ENCODE measurements around the gene PSMD5. TPM values are rescaled to one million over a fixed set of nuclear protein-coding genes. Genes with fewer than 3 reads are reported as not detected.

The PSMD5 gene
- total and polyA plus RNA-seq, 10 of the 15 experiments (the other 5 are each of a cell fraction or from before 2014, with no cell fraction given) = 8.8 to 47.7 (median 25.1) TPM

DNA sequence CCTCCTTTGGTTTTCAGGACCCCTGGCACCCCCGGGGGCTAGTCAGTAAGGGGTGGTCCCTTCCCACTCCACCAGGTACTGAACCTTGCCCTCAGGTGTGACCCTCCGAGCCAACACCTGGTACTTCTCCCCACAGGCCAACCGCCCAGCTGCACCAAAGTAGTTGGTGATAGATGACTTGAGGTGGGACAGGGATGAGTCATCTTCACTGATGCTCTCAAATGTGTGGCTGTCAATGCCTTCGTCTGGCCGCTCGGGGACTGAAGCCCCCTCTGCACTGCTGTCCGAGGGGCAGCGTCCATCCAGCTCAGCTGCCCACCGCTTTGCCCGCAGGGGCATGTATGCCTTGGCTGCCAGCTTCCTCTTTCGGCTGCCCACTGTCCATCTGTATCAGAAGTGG lies 15.2 kb upstream of the PSMD5 start (continued):
- TF ChIP-seq REST (IDR thresholded peaks at IDR 0.05; ENCODE audit: low read depth, low read length) = no peak

DNA sequence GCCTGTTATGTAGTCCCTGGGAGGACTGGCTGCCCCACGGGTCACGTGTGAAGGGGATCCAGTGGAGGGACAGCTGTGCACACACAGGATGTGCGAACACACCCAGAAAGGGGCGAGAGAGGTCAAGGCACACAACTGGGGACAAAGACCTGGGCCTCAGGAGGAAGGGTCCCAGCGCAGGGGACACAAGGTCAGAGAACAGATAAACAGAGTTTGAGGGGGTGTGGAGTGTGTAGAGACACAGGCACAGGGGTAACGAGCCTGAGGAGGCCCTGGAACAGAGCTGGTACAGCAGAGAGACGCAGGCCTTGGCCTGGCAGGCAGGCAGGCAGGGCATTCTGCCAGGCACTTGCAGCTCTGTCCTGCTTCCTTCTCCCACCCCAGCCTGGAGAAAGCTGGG lies 14.8 kb upstream of the PSMD5 start:
- Histone ChIP-seq H3K4me2 (ENCODE audit: control insufficient read depth, insufficient read depth) (no peak overlapping the region), H4K20me1 (ENCODE audit: control insufficient read depth, insufficient read depth) (no peaks in the 10 kb centered on the region), H2AFZ (ENCODE audit: control insufficient read depth, low read depth, low read length) (no peak overlapping the region), H3K79me2 (ENCODE audit: control insufficient read depth, insufficient read depth, low read length) (no peaks in the 10 kb centered on the region), H3K4me1 (ENCODE audit: control insufficient read depth, insufficient read depth, low read length) (no peaks in the 10 kb centered on the region), H3K9ac (ENCODE audit: control insufficient read depth, insufficient read depth, low read length) (no peak overlapping the region), H3K9me3 (replicated peaks; ENCODE audit: control insufficient read depth, insufficient read depth, low read length) (no peaks in the 10 kb centered on the region), H3K27ac (ENCODE audit: control insufficient read depth, insufficient read depth) (no peak overlapping the region), H3K27me3 (replicated peaks in 1 of 2; ENCODE audit: control insufficient read depth in 2 of 2, insufficient read depth in 2 of 2, low read length in 1 of 2) (no peaks in the 10 kb centered on the region), H3K36me3 (ENCODE audit: control insufficient read depth in 2 of 2, insufficient read depth in 2 of 2, low read length in 1 of 2) (peaks cover 38 to 39% of the 10 kb centered on the region in 2 experiments), H3K4me3 (no peak overlapping the region)
- SMC1A ChIA-PET (ENCODE audit: uncharacterized antibody, unreplicated experiment) = interaction anchor here (1.6 kb wide), 1 partner anchor 10 kb away, joined by 3 read pairs; no protein-coding TSS in a partner anchor
- in situ Hi-C loops (cut with MboI) = no loop called here
- BruUV-seq (replicated peaks) = no TSS peak
- TF ChIP-seq RELA (IDR thresholded peaks at IDR 0.05; ENCODE audit: borderline replicate concordance, partially characterized antibody) (no peak), MTA2 (IDR thresholded peaks at IDR 0.05; ENCODE audit: low read depth) (no peak), IRF3 (IDR thresholded peaks at IDR 0.05) (no peak), BMI1 (IDR thresholded peaks at IDR 0.05; ENCODE audit: borderline replicate concordance) (no peak), JUNB (IDR thresholded peaks at IDR 0.05) (no peak), FOXM1 (IDR thresholded peaks at IDR 0.05; ENCODE audit: low read depth, low read length) (no peak), RBBP5 (conservative IDR thresholded peaks at IDR 0.05) (no peak)
- TF ChIP-seq, protein P1, sequence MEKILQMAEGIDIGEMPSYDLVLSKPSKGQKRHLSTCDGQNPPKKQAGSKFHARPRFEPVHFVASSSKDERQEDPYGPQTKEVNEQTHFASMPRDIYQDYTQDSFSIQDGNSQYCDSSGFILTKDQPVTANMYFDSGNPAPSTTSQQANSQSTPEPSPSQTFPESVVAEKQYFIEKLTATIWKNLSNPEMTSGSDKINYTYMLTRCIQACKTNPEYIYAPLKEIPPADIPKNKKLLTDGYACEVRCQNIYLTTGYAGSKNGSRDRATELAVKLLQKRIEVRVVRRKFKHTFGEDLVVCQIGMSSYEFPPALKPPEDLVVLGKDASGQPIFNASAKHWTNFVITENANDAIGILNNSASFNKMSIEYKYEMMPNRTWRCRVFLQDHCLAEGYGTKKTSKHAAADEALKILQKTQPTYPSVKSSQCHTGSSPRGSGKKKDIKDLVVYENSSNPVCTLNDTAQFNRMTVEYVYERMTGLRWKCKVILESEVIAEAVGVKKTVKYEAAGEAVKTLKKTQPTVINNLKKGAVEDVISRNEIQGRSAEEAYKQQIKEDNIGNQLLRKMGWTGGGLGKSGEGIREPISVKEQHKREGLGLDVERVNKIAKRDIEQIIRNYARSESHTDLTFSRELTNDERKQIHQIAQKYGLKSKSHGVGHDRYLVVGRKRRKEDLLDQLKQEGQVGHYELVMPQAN (conservative IDR thresholded peaks at IDR 0.05) = no peak
- POLR2A ChIA-PET = no interaction called here
- RAD21 ChIA-PET (ENCODE audit: unreplicated experiment) = no interaction called here
- intact Hi-C loops (cut with micrococcal nuclease; ENCODE audit: unreplicated experiment) = no loop called here
- FAIRE-seq (no peak), DNase-seq (ENCODE audit: low read depth, low spot score) (no peak), ATAC-seq (no peak)
- 87% methylated on average over 7 of the region's 7 CpGs for WGBS (ENCODE audit: insufficient coverage, insufficient replicate concordance, low lambda C conversion rate, missing lambda C conversion rate)
- CTCF ChIA-PET = no interaction called here

Measured in GM12878 (cell line).